GM23338 (cell line): ENCODE measurements around the gene ELL2. TPM values are rescaled to one million over a fixed set of nuclear protein-coding genes. Genes with fewer than 3 reads are reported as not detected.

Source experiments
- ATAC-seq: fragments of 200-7000 bp; cut with Tn5 transposase; 3 replicates; pipeline ENCODE4 v1.9.1; 2020
- DNase-seq: peaks from one replicate; pipeline ENCODE4 v3.0.0-alpha.2; 2015; ENCODE audit warnings: low spot score
- H2AFZ ChIP-seq: fragments of 200-600 bp; sonication (generic); 2 replicates; pipeline ENCODE4 v1.8.0; 2016; ENCODE audit warnings: antibody characterized with exemption, mild to moderate bottlenecking, moderate library complexity
- H3F3A ChIP-seq: fragments of 200-600 bp; sonication (generic); replicated peaks from 2 replicates; pipeline ENCODE4 v1.8.0; 2017; ENCODE audit warnings: antibody characterized with exemption, mixed run types, low read depth
- H3K27ac ChIP-seq: fragments of 200-600 bp; sonication (generic); 2 replicates; pipeline ENCODE4 v1.6.1; 2016; ENCODE audit warnings: low read depth
- H3K27me3 ChIP-seq: fragments of 200-600 bp; sonication (generic); 2 replicates; pipeline ENCODE4 v1.8.0; 2016; ENCODE audit warnings: mild to moderate bottlenecking, mixed run types, moderate library complexity; ENCODE audit not compliant: insufficient read depth
- H3K36me3 ChIP-seq: fragments of 200-600 bp; sonication (generic); 2 replicates; pipeline ENCODE4 v1.8.0; 2016; ENCODE audit warnings: mild to moderate bottlenecking; ENCODE audit not compliant: insufficient read depth
- H3K4me1 ChIP-seq: fragments of 200-600 bp; sonication (generic); 2 replicates; pipeline ENCODE4 v1.8.0; 2016; ENCODE audit warnings: mild to moderate bottlenecking, moderate library complexity; ENCODE audit not compliant: insufficient read depth
- H3K4me2 ChIP-seq: fragments of 200-600 bp; sonication (generic); 2 replicates; pipeline ENCODE4 v1.7.1; 2017; ENCODE audit warnings: mixed run types
- H3K4me3 ChIP-seq: fragments of 200-600 bp; sonication (generic); 2 replicates; pipeline ENCODE4 v1.6.1; 2016; ENCODE audit warnings: mixed run types
- H3K79me2 ChIP-seq: fragments of 200-600 bp; sonication (generic); replicated peaks from 2 replicates; pipeline ENCODE4 v1.8.0; 2017; ENCODE audit warnings: mild to moderate bottlenecking; ENCODE audit not compliant: insufficient read depth
- H3K9me2 ChIP-seq: fragments of 200-600 bp; sonication (generic); 2 replicates; pipeline ENCODE4 v1.8.0; 2017; ENCODE audit not compliant: insufficient read depth
- H4K20me1 ChIP-seq: fragments of 200-600 bp; sonication (generic); replicated peaks from 2 replicates; pipeline ENCODE4 v1.8.0; 2017; ENCODE audit warnings: mild to moderate bottlenecking; ENCODE audit not compliant: insufficient read depth
- H3K27ac Mint-ChIP-seq: 2 replicates; pipeline ENCODE4 v1.8.0; 2020; ENCODE audit warnings: inconsistent platforms, mild to moderate bottlenecking, moderate library complexity, mixed read lengths
- H3K27me3 Mint-ChIP-seq: 3 replicates; pipeline ENCODE4 v1.8.0; 2022; ENCODE audit warnings: low read depth, mild to moderate bottlenecking, moderate library complexity, mixed read lengths, inconsistent platforms; ENCODE audit not compliant: insufficient read depth, poor library complexity
- H3K36me3 Mint-ChIP-seq: 3 replicates; pipeline ENCODE4 v1.8.0; 2021; ENCODE audit warnings: low read depth, mild to moderate bottlenecking, inconsistent platforms, moderate library complexity, mixed read lengths
- H3K4me1 Mint-ChIP-seq: 3 replicates; pipeline ENCODE4 v1.8.0; 2020; ENCODE audit warnings: mild to moderate bottlenecking, inconsistent platforms, mixed read lengths
- H3K4me3 Mint-ChIP-seq: 3 replicates; pipeline ENCODE4 v1.8.0; 2021; ENCODE audit warnings: moderate library complexity, mild to moderate bottlenecking, inconsistent platforms, mixed read lengths
- H3K9me3 Mint-ChIP-seq: 3 replicates; pipeline ENCODE4 v1.8.0; 2020; ENCODE audit warnings: moderate library complexity, mild to moderate bottlenecking, inconsistent platforms, mixed read lengths
- CREB1 ChIP-seq: fragments of 250-450 bp; sonication (Bioruptor Pico); IDR thresholded peaks from 2 replicates; pipeline ENCODE4 v1.5.0; 2020; ENCODE audit warnings: low read depth, mild to moderate bottlenecking, moderate library complexity
- EZH2 ChIP-seq: fragments of 200-600 bp; sonication (generic); IDR thresholded peaks from one replicate; pipeline ENCODE4 v1.8.0; 2017; ENCODE audit warnings: antibody characterized with exemption, mild to moderate bottlenecking, low read depth; ENCODE audit not compliant: unreplicated experiment
- EZH2phosphoT487 ChIP-seq: fragments of 200-600 bp; sonication (generic); IDR thresholded peaks from one replicate; pipeline ENCODE4 v1.8.1; 2018; ENCODE audit warnings: antibody characterized with exemption; ENCODE audit not compliant: unreplicated experiment
- JUNB ChIP-seq: IDR thresholded peaks from one replicate; pipeline ENCODE4 v1.6.1; 2016; ENCODE audit warnings: antibody characterized with exemption; ENCODE audit not compliant: unreplicated experiment
- NANOG ChIP-seq: IDR thresholded peaks from 2 replicates; pipeline ENCODE4 v1.6.1; 2016; ENCODE audit warnings: antibody characterized with exemption, borderline replicate concordance
- POLR2AphosphoS5 ChIP-seq: IDR thresholded peaks from 2 replicates; pipeline ENCODE4 v1.6.1; 2016; ENCODE audit warnings: antibody characterized with exemption, low read depth
- STAT1 ChIP-seq: IDR thresholded peaks from one replicate; pipeline ENCODE4 v1.6.1; 2016; ENCODE audit warnings: antibody characterized with exemption; ENCODE audit not compliant: unreplicated experiment
- ZNF114 ChIP-seq: fragments of 250-450 bp; sonication (Bioruptor Pico); IDR thresholded peaks from 2 replicates; pipeline ENCODE4 v1.5.0; 2020; ENCODE audit warnings: mild to moderate bottlenecking, moderate library complexity
- ZNF331 ChIP-seq: fragments of 250-450 bp; sonication (Bioruptor Pico); IDR thresholded peaks from 2 replicates; pipeline ENCODE4 v1.5.0; 2020; ENCODE audit warnings: low read depth, mild to moderate bottlenecking, moderate library complexity
- polyA plus RNA-seq: library from polyadenylated mRNA; unstranded; fragments of >200 nt; fragmentation: Nextera tagmentation; extraction: Ambion mirVana; gene quantifications from 2 replicates; pipeline ENCODE4 v1.2.1, GENCODE V29; 2016
- total RNA-seq: library from RNA; depleted of rRNA; stranded (reverse); fragments of >200 nt; shearing (Covaris generic); gene quantifications from 2 replicates; pipeline ENCODE4 v1.2.3, GENCODE V29; 2014
- TF ChIP-seq, protein P1 (sequence below): IDR thresholded peaks from one replicate; pipeline ENCODE4 v1.6.1; 2018; ENCODE audit warnings: antibody characterized with exemption; ENCODE audit not compliant: unreplicated experiment
- TF ChIP-seq, protein P2 (sequence below), 2 experiments: fragments of 200-600 bp in 1 of 2; sonication (generic) in 1 of 2; conservative IDR thresholded peaks; 2 replicates each; pipeline versions ENCODE4 v1.5.1 to v1.6.1; 2016 to 2017; ENCODE audit warnings: antibody characterized with exemption in 2 of 2, low read depth in 2 of 2, mild to moderate bottlenecking in 2 of 2, moderate library complexity in 1 of 2
- TF ChIP-seq, protein P3 (sequence below): IDR thresholded peaks from 2 replicates; pipeline ENCODE4 v1.6.1; 2016; ENCODE audit warnings: antibody characterized with exemption
- TF ChIP-seq, protein P4 (sequence below): fragments of 250-450 bp; sonication (Bioruptor Pico); IDR thresholded peaks from 2 replicates; pipeline ENCODE4 v1.5.0; 2020; ENCODE audit warnings: mild to moderate bottlenecking, moderate library complexity

The ELL2 gene
- total and polyA plus RNA-seq, 2 experiments from 2014 or later, result 7.4 to 32.6 TPM

DNA sequence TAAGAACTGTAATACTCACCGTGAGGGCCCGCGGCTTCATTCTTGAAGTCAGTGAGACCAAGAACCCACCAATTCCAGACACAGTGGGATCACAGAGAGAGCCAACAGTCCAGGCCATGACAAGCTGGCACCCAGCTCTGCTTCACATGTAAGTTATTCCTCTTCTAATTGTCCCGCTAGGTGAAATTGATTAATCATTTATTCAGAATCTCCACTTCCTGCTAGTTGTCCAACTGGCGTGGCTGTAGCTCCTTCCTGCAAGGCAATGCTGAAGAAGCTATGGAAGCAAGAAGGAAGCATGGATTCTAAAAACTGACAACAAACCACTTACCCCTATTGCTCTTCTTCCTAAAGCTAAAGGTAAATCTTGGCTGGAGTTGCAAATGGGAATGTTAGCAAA is 109.1 kb downstream of the ELL2 start:
- H3K27ac Mint-ChIP-seq, result no peak overlapping the region
- Histone ChIP-seq H3K79me2 (no peaks in the 10 kb centered on the region), H3K4me1 (no peaks in the 10 kb centered on the region), H4K20me1 (no peaks in the 10 kb centered on the region), H3K27me3 (no peaks in the 10 kb centered on the region), H3F3A (no peaks in the 10 kb centered on the region), H3K9me2 (no peaks in the 10 kb centered on the region), H2AFZ (no peak overlapping the region), H3K4me2 (no peak overlapping the region), H3K27ac (no peak overlapping the region), H3K4me3 (no peak overlapping the region), H3K36me3 (no peaks in the 10 kb centered on the region)
- no peak for ATAC-seq
- no peaks in the 10 kb centered on the region for H3K27me3 Mint-ChIP-seq
- DNase-seq, result no peak
- no peaks in the 10 kb centered on the region for H3K9me3 Mint-ChIP-seq
- no peaks in the 10 kb centered on the region for H3K4me1 Mint-ChIP-seq
- H3K36me3 Mint-ChIP-seq, result no peaks in the 10 kb centered on the region
- no peak overlapping the region for H3K4me3 Mint-ChIP-seq
- TF ChIP-seq ZNF331 (CRISPR knock-in tag) (no peak), STAT1 (no peak), NANOG (no peak), CREB1 (CRISPR knock-in tag) (no peak), EZH2phosphoT487 (no peak), ZNF114 (CRISPR knock-in tag) (no peak), JUNB (no peak), EZH2 (no peak), POLR2AphosphoS5 (no peak)
- TF ChIP-seq, protein P1, sequence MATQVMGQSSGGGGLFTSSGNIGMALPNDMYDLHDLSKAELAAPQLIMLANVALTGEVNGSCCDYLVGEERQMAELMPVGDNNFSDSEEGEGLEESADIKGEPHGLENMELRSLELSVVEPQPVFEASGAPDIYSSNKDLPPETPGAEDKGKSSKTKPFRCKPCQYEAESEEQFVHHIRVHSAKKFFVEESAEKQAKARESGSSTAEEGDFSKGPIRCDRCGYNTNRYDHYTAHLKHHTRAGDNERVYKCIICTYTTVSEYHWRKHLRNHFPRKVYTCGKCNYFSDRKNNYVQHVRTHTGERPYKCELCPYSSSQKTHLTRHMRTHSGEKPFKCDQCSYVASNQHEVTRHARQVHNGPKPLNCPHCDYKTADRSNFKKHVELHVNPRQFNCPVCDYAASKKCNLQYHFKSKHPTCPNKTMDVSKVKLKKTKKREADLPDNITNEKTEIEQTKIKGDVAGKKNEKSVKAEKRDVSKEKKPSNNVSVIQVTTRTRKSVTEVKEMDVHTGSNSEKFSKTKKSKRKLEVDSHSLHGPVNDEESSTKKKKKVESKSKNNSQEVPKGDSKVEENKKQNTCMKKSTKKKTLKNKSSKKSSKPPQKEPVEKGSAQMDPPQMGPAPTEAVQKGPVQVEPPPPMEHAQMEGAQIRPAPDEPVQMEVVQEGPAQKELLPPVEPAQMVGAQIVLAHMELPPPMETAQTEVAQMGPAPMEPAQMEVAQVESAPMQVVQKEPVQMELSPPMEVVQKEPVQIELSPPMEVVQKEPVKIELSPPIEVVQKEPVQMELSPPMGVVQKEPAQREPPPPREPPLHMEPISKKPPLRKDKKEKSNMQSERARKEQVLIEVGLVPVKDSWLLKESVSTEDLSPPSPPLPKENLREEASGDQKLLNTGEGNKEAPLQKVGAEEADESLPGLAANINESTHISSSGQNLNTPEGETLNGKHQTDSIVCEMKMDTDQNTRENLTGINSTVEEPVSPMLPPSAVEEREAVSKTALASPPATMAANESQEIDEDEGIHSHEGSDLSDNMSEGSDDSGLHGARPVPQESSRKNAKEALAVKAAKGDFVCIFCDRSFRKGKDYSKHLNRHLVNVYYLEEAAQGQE, result no peak
- TF ChIP-seq, protein P2, sequence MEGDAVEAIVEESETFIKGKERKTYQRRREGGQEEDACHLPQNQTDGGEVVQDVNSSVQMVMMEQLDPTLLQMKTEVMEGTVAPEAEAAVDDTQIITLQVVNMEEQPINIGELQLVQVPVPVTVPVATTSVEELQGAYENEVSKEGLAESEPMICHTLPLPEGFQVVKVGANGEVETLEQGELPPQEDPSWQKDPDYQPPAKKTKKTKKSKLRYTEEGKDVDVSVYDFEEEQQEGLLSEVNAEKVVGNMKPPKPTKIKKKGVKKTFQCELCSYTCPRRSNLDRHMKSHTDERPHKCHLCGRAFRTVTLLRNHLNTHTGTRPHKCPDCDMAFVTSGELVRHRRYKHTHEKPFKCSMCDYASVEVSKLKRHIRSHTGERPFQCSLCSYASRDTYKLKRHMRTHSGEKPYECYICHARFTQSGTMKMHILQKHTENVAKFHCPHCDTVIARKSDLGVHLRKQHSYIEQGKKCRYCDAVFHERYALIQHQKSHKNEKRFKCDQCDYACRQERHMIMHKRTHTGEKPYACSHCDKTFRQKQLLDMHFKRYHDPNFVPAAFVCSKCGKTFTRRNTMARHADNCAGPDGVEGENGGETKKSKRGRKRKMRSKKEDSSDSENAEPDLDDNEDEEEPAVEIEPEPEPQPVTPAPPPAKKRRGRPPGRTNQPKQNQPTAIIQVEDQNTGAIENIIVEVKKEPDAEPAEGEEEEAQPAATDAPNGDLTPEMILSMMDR (conservative IDR thresholded peaks at IDR 0.05; ENCODE audit: low read depth in 2 of 2), result no peak
- TF ChIP-seq, protein P3, sequence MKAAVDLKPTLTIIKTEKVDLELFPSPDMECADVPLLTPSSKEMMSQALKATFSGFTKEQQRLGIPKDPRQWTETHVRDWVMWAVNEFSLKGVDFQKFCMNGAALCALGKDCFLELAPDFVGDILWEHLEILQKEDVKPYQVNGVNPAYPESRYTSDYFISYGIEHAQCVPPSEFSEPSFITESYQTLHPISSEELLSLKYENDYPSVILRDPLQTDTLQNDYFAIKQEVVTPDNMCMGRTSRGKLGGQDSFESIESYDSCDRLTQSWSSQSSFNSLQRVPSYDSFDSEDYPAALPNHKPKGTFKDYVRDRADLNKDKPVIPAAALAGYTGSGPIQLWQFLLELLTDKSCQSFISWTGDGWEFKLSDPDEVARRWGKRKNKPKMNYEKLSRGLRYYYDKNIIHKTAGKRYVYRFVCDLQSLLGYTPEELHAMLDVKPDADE, result no peak
- TF ChIP-seq, protein P4, sequence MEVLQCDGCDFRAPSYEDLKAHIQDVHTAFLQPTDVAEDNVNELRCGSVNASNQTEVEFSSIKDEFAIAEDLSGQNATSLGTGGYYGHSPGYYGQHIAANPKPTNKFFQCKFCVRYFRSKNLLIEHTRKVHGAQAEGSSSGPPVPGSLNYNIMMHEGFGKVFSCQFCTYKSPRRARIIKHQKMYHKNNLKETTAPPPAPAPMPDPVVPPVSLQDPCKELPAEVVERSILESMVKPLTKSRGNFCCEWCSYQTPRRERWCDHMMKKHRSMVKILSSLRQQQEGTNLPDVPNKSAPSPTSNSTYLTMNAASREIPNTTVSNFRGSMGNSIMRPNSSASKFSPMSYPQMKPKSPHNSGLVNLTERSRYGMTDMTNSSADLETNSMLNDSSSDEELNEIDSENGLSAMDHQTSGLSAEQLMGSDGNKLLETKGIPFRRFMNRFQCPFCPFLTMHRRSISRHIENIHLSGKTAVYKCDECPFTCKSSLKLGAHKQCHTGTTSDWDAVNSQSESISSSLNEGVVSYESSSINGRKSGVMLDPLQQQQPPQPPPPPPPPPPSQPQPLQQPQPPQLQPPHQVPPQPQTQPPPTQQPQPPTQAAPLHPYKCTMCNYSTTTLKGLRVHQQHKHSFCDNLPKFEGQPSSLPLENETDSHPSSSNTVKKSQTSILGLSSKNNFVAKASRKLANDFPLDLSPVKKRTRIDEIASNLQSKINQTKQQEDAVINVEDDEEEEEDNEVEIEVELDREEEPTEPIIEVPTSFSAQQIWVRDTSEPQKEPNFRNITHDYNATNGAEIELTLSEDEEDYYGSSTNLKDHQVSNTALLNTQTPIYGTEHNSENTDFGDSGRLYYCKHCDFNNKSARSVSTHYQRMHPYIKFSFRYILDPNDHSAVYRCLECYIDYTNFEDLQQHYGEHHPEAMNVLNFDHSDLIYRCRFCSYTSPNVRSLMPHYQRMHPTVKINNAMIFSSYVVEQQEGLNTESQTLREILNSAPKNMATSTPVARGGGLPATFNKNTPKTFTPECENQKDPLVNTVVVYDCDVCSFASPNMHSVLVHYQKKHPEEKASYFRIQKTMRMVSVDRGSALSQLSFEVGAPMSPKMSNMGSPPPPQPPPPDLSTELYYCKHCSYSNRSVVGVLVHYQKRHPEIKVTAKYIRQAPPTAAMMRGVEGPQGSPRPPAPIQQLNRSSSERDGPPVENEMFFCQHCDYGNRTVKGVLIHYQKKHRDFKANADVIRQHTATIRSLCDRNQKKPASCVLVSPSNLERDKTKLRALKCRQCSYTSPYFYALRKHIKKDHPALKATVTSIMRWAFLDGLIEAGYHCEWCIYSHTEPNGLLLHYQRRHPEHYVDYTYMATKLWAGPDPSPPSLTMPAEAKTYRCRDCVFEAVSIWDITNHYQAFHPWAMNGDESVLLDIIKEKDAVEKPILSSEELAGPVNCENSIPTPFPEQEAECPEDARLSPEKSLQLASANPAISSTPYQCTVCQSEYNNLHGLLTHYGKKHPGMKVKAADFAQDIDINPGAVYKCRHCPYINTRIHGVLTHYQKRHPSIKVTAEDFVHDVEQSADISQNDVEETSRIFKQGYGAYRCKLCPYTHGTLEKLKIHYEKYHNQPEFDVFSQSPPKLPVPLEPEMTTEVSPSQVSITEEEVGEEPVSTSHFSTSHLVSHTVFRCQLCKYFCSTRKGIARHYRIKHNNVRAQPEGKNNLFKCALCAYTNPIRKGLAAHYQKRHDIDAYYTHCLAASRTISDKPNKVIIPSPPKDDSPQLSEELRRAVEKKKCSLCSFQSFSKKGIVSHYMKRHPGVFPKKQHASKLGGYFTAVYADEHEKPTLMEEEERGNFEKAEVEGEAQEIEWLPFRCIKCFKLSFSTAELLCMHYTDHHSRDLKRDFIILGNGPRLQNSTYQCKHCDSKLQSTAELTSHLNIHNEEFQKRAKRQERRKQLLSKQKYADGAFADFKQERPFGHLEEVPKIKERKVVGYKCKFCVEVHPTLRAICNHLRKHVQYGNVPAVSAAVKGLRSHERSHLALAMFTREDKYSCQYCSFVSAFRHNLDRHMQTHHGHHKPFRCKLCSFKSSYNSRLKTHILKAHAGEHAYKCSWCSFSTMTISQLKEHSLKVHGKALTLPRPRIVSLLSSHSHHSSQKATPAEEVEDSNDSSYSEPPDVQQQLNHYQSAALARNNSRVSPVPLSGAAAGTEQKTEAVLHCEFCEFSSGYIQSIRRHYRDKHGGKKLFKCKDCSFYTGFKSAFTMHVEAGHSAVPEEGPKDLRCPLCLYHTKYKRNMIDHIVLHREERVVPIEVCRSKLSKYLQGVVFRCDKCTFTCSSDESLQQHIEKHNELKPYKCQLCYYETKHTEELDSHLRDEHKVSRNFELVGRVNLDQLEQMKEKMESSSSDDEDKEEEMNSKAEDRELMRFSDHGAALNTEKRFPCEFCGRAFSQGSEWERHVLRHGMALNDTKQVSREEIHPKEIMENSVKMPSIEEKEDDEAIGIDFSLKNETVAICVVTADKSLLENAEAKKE, result no peak
